Keratinocyte (primary cell): ENCODE measurements around the gene ADISSP. TPM values are rescaled to one million over a fixed set of nuclear protein-coding genes. Genes with fewer than 3 reads are reported as not detected.

Source experiments
- DNase-seq: peaks from one replicate; pipeline ENCODE4 v3.0.0-alpha.2; 2011; ENCODE audit warnings: low read depth, missing footprints, low spot score
- FAIRE-seq: peaks from 2 replicates; lab custom pipeline; 2011; peaks lifted over from hg19 to GRCh38; lab: Jason Lieb, UNC
- H2AFZ ChIP-seq: 2 replicates; pipeline ENCODE4 v1.6.0; 2012; ENCODE audit warnings: low read length, control low read depth, inconsistent platforms; ENCODE audit not compliant: control insufficient read depth
- H3K27ac ChIP-seq: 2 replicates; pipeline ENCODE4 v1.5.1; 2011; ENCODE audit warnings: low read length; ENCODE audit not compliant: control insufficient read depth, insufficient read depth
- H3K27me3 ChIP-seq: 3 replicates; pipeline ENCODE4 v1.6.0; 2011; ENCODE audit warnings: low read length; ENCODE audit not compliant: control insufficient read depth, insufficient read depth; ENCODE audit errors: extremely low read depth
- H3K36me3 ChIP-seq, 2 experiments: 2 replicates in 1 of 2; 3 replicates in 1 of 2; pipeline ENCODE4 v1.5.1; 2011; ENCODE audit warnings: low read length in 2 of 2, mild to moderate bottlenecking in 1 of 2; ENCODE audit not compliant: control insufficient read depth in 2 of 2, insufficient read depth in 2 of 2; ENCODE audit errors: extremely low read depth in 1 of 2
- H3K4me1 ChIP-seq: 3 replicates; pipeline ENCODE4 v1.5.1; 2011; ENCODE audit warnings: low read length; ENCODE audit not compliant: control insufficient read depth, insufficient read depth; ENCODE audit errors: extremely low read depth
- H3K4me2 ChIP-seq: 3 replicates; pipeline ENCODE4 v1.6.0; 2011; ENCODE audit warnings: low read depth, low read length; ENCODE audit not compliant: control insufficient read depth, insufficient read depth; ENCODE audit errors: extremely low read depth
- H3K4me3 ChIP-seq, 3 experiments: fragments of 200-600 bp in 1 of 3; sonication (generic) in 1 of 3; 2 replicates in 2 of 3; 3 replicates in 1 of 3; pipeline ENCODE4 v1.5.1; 2011 to 2016; ENCODE audit warnings: low read length in 3 of 3, mild to moderate bottlenecking in 3 of 3, control low read depth in 2 of 3, inconsistent platforms in 1 of 3, low read depth in 1 of 3, mixed read lengths in 1 of 3, mixed run types in 1 of 3, moderate library complexity in 1 of 3; ENCODE audit not compliant: control insufficient read depth in 2 of 3, insufficient read depth in 2 of 3; ENCODE audit errors: extremely low read depth in 1 of 3
- H3K79me2 ChIP-seq: 2 replicates; pipeline ENCODE4 v1.6.0; 2012; ENCODE audit warnings: low read length; ENCODE audit not compliant: control insufficient read depth, insufficient read depth
- H3K9ac ChIP-seq: 3 replicates; pipeline ENCODE4 v1.6.0; 2011; ENCODE audit warnings: low read length; ENCODE audit not compliant: control insufficient read depth, insufficient read depth; ENCODE audit errors: extremely low read depth
- H3K9me1 ChIP-seq: 3 replicates; pipeline ENCODE4 v1.6.0; 2011; ENCODE audit warnings: low read length; ENCODE audit not compliant: control insufficient read depth, insufficient read depth; ENCODE audit errors: extremely low read depth
- H3K9me3 ChIP-seq: 2 replicates; pipeline ENCODE4 v1.5.1; 2012; ENCODE audit warnings: low read depth, low read length; ENCODE audit not compliant: control insufficient read depth
- H4K20me1 ChIP-seq: 3 replicates; pipeline ENCODE4 v1.6.0; 2011; ENCODE audit warnings: low read length; ENCODE audit not compliant: control insufficient read depth, insufficient read depth; ENCODE audit errors: extremely low read depth
- CTCF ChIP-seq, 3 experiments: IDR thresholded peaks in 1 of 3; conservative IDR thresholded peaks in 1 of 3; optimal IDR thresholded peaks in 1 of 3; 2 replicates in 2 of 3; 3 replicates in 1 of 3; pipeline versions ENCODE3 to v1.5.1; 2011; ENCODE audit warnings: low read length in 3 of 3, mild to moderate bottlenecking in 3 of 3, moderate library complexity in 2 of 3, control low read depth in 1 of 3, inconsistent platforms in 1 of 3; ENCODE audit not compliant: insufficient read depth in 2 of 3; ENCODE audit errors: extremely low read depth in 1 of 3
- EZH2 ChIP-seq: IDR thresholded peaks from one replicate; pipeline ENCODE4 v1.6.1; 2012; ENCODE audit warnings: inconsistent platforms, mild to moderate bottlenecking, low read length, moderate library complexity
- dilution Hi-C: fragments of 300-500 bp; cut with MboI; formaldehyde crosslinking; loops from one replicate; pipeline ENCODE4 v1.7.0; 2020; ENCODE audit warnings: low sequenced_read_pairs; ENCODE audit not compliant: extremely low pct_ligation_motif_present
- polyA plus RNA-seq, 5 experiments: library from polyadenylated mRNA; depleted of rRNA in 3 of 5; stranded (reverse) in 3 of 5; stranded (forward) in 1 of 5; unstranded in 1 of 5; fragments of >200 nt; gene quantifications; 1 replicate in 1 of 5; 2 replicates in 3 of 5; 3 replicates in 1 of 5; pipeline versions ENCODE4 v1.2.1 to v1.2.3, GENCODE V29; 2011 to 2012; ENCODE audit warnings: missing spikeins in 2 of 5, low read depth in 1 of 5, low replicate concordance in 1 of 5

Gene ADISSP
- polyA plus RNA-seq, 1 donor (not counting 4 experiments of a cell fraction or from before 2014, with no cell fraction given): 28.2 TPM

GRCh38 chr20:3716195-3716834, 51.2 kb downstream of the ADISSP start:
- no peaks in the 10 kb centered on the region for H3K27me3 ChIP-seq
- H3K4me3 ChIP-seq: no peak overlapping the region
- H2AFZ ChIP-seq: no peak overlapping the region
- FAIRE-seq (no peak), DNase-seq (no peak)
- no peak overlapping the region for H3K27ac ChIP-seq
- H3K9ac ChIP-seq: no peak overlapping the region
- no peak overlapping the region for H3K4me2 ChIP-seq
- no peaks in the 10 kb centered on the region for H3K9me3 ChIP-seq
- H3K79me2 ChIP-seq: no peaks in the 10 kb centered on the region
- H3K9me1 ChIP-seq: no peaks in the 10 kb centered on the region
- no peaks in the 10 kb centered on the region for H3K4me1 ChIP-seq
- peak; percentile 76 to 80 (median 79) for TF ChIP-seq CTCF (optimal IDR thresholded peaks at IDR 0.05 in 1 of 3, IDR thresholded peaks at IDR 0.05 in 1 of 3, conservative IDR thresholded peaks at IDR 0.05 in 1 of 3; ENCODE audit: extremely low read depth in 1 of 3, insufficient read depth in 2 of 3, low read length in 3 of 3)
- TF ChIP-seq EZH2: no peak
- H3K36me3 ChIP-seq: no peaks in the 10 kb centered on the region
- dilution Hi-C loops: no loop called here
- H4K20me1 ChIP-seq: no peaks in the 10 kb centered on the region

GRCh38 chr20:3714092-3714491, 53.5 kb downstream of the ADISSP start:
- H3K9me1 ChIP-seq: no peaks in the 10 kb centered on the region
- H3K27me3 ChIP-seq: no peaks in the 10 kb centered on the region
- no peak overlapping the region for H3K4me2 ChIP-seq
- H3K4me3 ChIP-seq: no peak overlapping the region
- H2AFZ ChIP-seq: no peak overlapping the region
- TF ChIP-seq CTCF (optimal IDR thresholded peaks at IDR 0.05 in 1 of 3, IDR thresholded peaks at IDR 0.05 in 1 of 3, conservative IDR thresholded peaks at IDR 0.05 in 1 of 3; ENCODE audit: extremely low read depth in 1 of 3, insufficient read depth in 2 of 3, low read length in 3 of 3) (no peak), EZH2 (no peak)
- H3K4me1 ChIP-seq: no peaks in the 10 kb centered on the region
- dilution Hi-C loops: no loop called here
- no peaks in the 10 kb centered on the region for H3K9me3 ChIP-seq
- FAIRE-seq (no peak), DNase-seq (no peak)
- no peaks in the 10 kb centered on the region for H3K36me3 ChIP-seq
- no peaks in the 10 kb centered on the region for H3K79me2 ChIP-seq
- no peaks in the 10 kb centered on the region for H4K20me1 ChIP-seq
- H3K9ac ChIP-seq: no peak overlapping the region
- no peak overlapping the region for H3K27ac ChIP-seq
